OCI-LY7 (cell line): Measurements from ENCODE around the gene GRHL1. TPM values are rescaled to one million over a fixed set of nuclear protein-coding genes. Genes with fewer than 3 reads are reported as not detected.

Source experiments
- BruUV-seq: library from RNA; stranded (reverse); fragments of 400-500 nt; replicated peaks from 2 replicates; lab custom pipeline; 2021; lab: Mats Ljungman, UMichigan
- CTCF ChIA-PET: fragments of 300-600 bp; sonication (Branson Sonifier 250); formaldehyde crosslinking; loops from one replicate; lab custom pipeline; 2022; ENCODE audit warnings: antibody characterized with exemption; ENCODE audit not compliant: unreplicated experiment; lab: Charles Lee
- POLR2A ChIA-PET: fragments of 300-600 bp; sonication (Branson Sonifier 250); formaldehyde crosslinking; loops from one replicate; lab custom pipeline; 2022; ENCODE audit warnings: antibody characterized with exemption; lab: Charles Lee
- DNase-seq: peaks from one replicate; pipeline ENCODE4 v3.0.0-alpha.2; 2015; ENCODE audit warnings: low spot score
- H2AFZ ChIP-seq: fragments of 200-600 bp; sonication (generic), shearing (Covaris generic); 2 replicates; pipeline ENCODE4 v1.6.1; 2014; ENCODE audit warnings: mild to moderate bottlenecking, antibody characterized with exemption, low read length, moderate library complexity
- H3K27ac ChIP-seq: fragments of 200-600 bp; sonication (generic); 2 replicates; pipeline ENCODE4 v1.5.1; 2014; ENCODE audit warnings: mixed run types, low read depth, mild to moderate bottlenecking, moderate library complexity, low read length, inconsistent platforms; ENCODE audit not compliant: poor library complexity, severe bottlenecking
- H3K36me3 ChIP-seq: fragments of 200-600 bp; sonication (generic); 2 replicates; pipeline ENCODE4 v1.6.1; 2014; ENCODE audit warnings: mild to moderate bottlenecking, antibody characterized with exemption, low read length, moderate library complexity, mixed read lengths; ENCODE audit not compliant: insufficient read depth
- H3K4me1 ChIP-seq: fragments of 200-600 bp; sonication (generic); 2 replicates; pipeline ENCODE4 v1.5.1; 2014; ENCODE audit warnings: mild to moderate bottlenecking, low read length; ENCODE audit not compliant: insufficient read depth, poor library complexity, severe bottlenecking
- H3K4me2 ChIP-seq: fragments of 200-600 bp; sonication (generic); 2 replicates; pipeline ENCODE4 v1.6.1; 2014; ENCODE audit warnings: mild to moderate bottlenecking, low read length
- H3K4me3 ChIP-seq: fragments of 200-600 bp; sonication (generic); 2 replicates; pipeline ENCODE4 v1.5.1; 2014; ENCODE audit warnings: mild to moderate bottlenecking, low read depth, low read length; ENCODE audit not compliant: poor library complexity, severe bottlenecking
- H3K79me2 ChIP-seq: fragments of 200-600 bp; sonication (generic); 2 replicates; pipeline ENCODE4 v1.6.1; 2016; ENCODE audit warnings: low read depth, mild to moderate bottlenecking, low read length, moderate library complexity, mixed read lengths; ENCODE audit not compliant: insufficient read depth
- H3K9me2 ChIP-seq: fragments of 200-600 bp; sonication (generic); 2 replicates; pipeline ENCODE4 v1.6.1; 2016; ENCODE audit warnings: mild to moderate bottlenecking, low read length, mixed read lengths; ENCODE audit not compliant: insufficient read depth
- H3K9me3 ChIP-seq: fragments of 200-600 bp; sonication (generic); 2 replicates; pipeline ENCODE4 v1.6.1; 2014; ENCODE audit warnings: mild to moderate bottlenecking, mixed run types, low read length, mixed read lengths
- H4K20me1 ChIP-seq: fragments of 200-600 bp; sonication (generic); 2 replicates; pipeline ENCODE4 v1.6.1; 2014; ENCODE audit warnings: mild to moderate bottlenecking, antibody characterized with exemption, low read length, moderate library complexity, mixed read lengths; ENCODE audit not compliant: insufficient read depth
- CTCF ChIP-seq: fragments of 200-600 bp; sonication (generic); conservative IDR thresholded peaks from 2 replicates; pipeline ENCODE4 v1.5.1; 2014; ENCODE audit warnings: mild to moderate bottlenecking, antibody characterized with exemption, low read length, moderate library complexity, mixed read lengths
- EZH2phosphoT487 ChIP-seq: fragments of 200-600 bp; sonication (generic); IDR thresholded peaks from 2 replicates; pipeline ENCODE4 v1.6.1; 2018; ENCODE audit warnings: low read depth, borderline replicate concordance, mild to moderate bottlenecking, mixed run types, antibody characterized with exemption, low read length, moderate library complexity, mixed read lengths
- intact Hi-C: fragments of 100-400 bp; cut with micrococcal nuclease; formaldehyde crosslinking; loops from one replicate; pipeline ENCODE4 v1.10.0; 2022; ENCODE audit not compliant: unreplicated experiment
- total RNA-seq, 2 experiments: library from RNA; depleted of rRNA in 1 of 2; stranded (reverse); fragments of >200 nt in 1 of 2; shearing (Covaris generic) in 1 of 2; gene quantifications; 2 replicates each; pipeline ENCODE4 v1.2.3, GENCODE V29; 2014 to 2022

GRHL1 gene
- total RNA-seq, 2 experiments from 2014 or later, result 0.19 to 2.5 TPM

- BruUV-seq, result no TSS peak
- H3K9me3 ChIP-seq, result no peaks in the 10 kb centered on the region
- no peak for DNase-seq
- POLR2A ChIA-PET, result no interaction called here
- no peaks in the 10 kb centered on the region for H3K36me3 ChIP-seq
- no peaks in the 10 kb centered on the region for H3K9me2 ChIP-seq
- intact Hi-C loops, result no loop called here
- TF ChIP-seq EZH2phosphoT487, result no peak
- no peak for TF ChIP-seq CTCF
- CTCF ChIA-PET, result interaction anchor here (0.6 kb wide), 1 partner anchor 1444 kb away, joined by 3 read pairs; no protein-coding TSS in a partner anchor
- H3K4me3 ChIP-seq, result no peak overlapping the region
- H3K27ac ChIP-seq, result no peak overlapping the region
- no peaks in the 10 kb centered on the region for H3K4me1 ChIP-seq
- no peaks in the 10 kb centered on the region for H4K20me1 ChIP-seq
- no peak overlapping the region for H3K4me2 ChIP-seq
- no peaks in the 10 kb centered on the region for H3K79me2 ChIP-seq
- H2AFZ ChIP-seq, result no peak overlapping the region
Observed at GRCh38 chr2:9993488-9994165, 42.1 kb downstream of the GRHL1 start.

GRCh38 chr2:9994462-9994861 lies 43.0 kb downstream of the GRHL1 start:
- no peak overlapping the region for H3K4me3 ChIP-seq
- no peaks in the 10 kb centered on the region for H3K79me2 ChIP-seq
- no peaks in the 10 kb centered on the region for H3K9me3 ChIP-seq
- no peak for DNase-seq
- no peaks in the 10 kb centered on the region for H3K36me3 ChIP-seq
- H3K4me2 ChIP-seq, result no peak overlapping the region
- no TSS peak for BruUV-seq
- CTCF ChIA-PET, result no interaction called here
- no peaks in the 10 kb centered on the region for H3K4me1 ChIP-seq
- TF ChIP-seq EZH2phosphoT487, result no peak
- no peak for TF ChIP-seq CTCF
- H2AFZ ChIP-seq, result no peak overlapping the region
- intact Hi-C loops, result no loop called here
- no peak overlapping the region for H3K27ac ChIP-seq
- POLR2A ChIA-PET, result no interaction called here
- no peaks in the 10 kb centered on the region for H4K20me1 ChIP-seq
- H3K9me2 ChIP-seq, result no peaks in the 10 kb centered on the region

GRCh38 chr2:9995059-9995458 lies 43.6 kb downstream of the GRHL1 start:
- H3K4me3 ChIP-seq, result no peak overlapping the region
- POLR2A ChIA-PET, result no interaction called here
- CTCF ChIA-PET, result interaction anchor here (0.5 kb wide), 1 partner anchor 305 kb away, joined by 4 read pairs; no protein-coding TSS in a partner anchor
- intact Hi-C loops, result no loop called here
- H3K4me1 ChIP-seq, result no peaks in the 10 kb centered on the region
- no peak for DNase-seq
- H3K79me2 ChIP-seq, result no peaks in the 10 kb centered on the region
- H4K20me1 ChIP-seq, result no peaks in the 10 kb centered on the region
- no peaks in the 10 kb centered on the region for H3K9me3 ChIP-seq
- no peak overlapping the region for H2AFZ ChIP-seq
- H3K27ac ChIP-seq, result no peak overlapping the region
- BruUV-seq, result no TSS peak
- H3K36me3 ChIP-seq, result no peaks in the 10 kb centered on the region
- H3K9me2 ChIP-seq, result no peaks in the 10 kb centered on the region
- TF ChIP-seq CTCF (no peak), EZH2phosphoT487 (no peak)
- H3K4me2 ChIP-seq, result no peak overlapping the region
